IMR-90 (cell line): ENCODE measurements around the gene MINDY2. TPM values are rescaled to one million over a fixed set of nuclear protein-coding genes. Genes with fewer than 3 reads are reported as not detected.

Source experiments
- ATAC-seq: fragments of 200-7000 bp; cut with Tn5 transposase; 2 replicates; pipeline ENCODE4 v1.9.1; 2020; ENCODE audit warnings: low read depth, mild to moderate bottlenecking, moderate library complexity
- BruUV-seq: library from RNA; stranded (reverse); fragments of 400-500 nt; replicated peaks from 2 replicates; lab custom pipeline; 2021; lab: Mats Ljungman, UMichigan
- CTCF ChIA-PET: fragments of 300-600 bp; formaldehyde crosslinking; extraction: SDS; loops from one replicate; lab custom pipeline; 2021; ENCODE audit warnings: antibody characterized with exemption; lab: Yijun Ruan, JAX
- POLR2A ChIA-PET: fragments of 300-600 bp; sonication (Branson Sonifier 250); formaldehyde crosslinking; loops from one replicate; lab custom pipeline; 2022; ENCODE audit warnings: antibody characterized with exemption; ENCODE audit not compliant: unreplicated experiment; lab: Charles Lee
- DNase-seq: peaks from one replicate; pipeline ENCODE4 v3.0.0; 2013
- H2AFZ ChIP-seq: replicated peaks from 2 replicates; pipeline ENCODE3; 2013; ENCODE audit warnings: low read length, mild to moderate bottlenecking; ENCODE audit not compliant: poor library complexity
- H2AK5ac ChIP-seq: 2 replicates; pipeline ENCODE4 v1.6.1; 2013; ENCODE audit warnings: low read depth, low read length, inconsistent platforms
- H2AK9ac ChIP-seq: replicated peaks from 2 replicates; pipeline ENCODE3; 2013; ENCODE audit warnings: mild to moderate bottlenecking, low read depth, low read length, moderate library complexity; ENCODE audit not compliant: poor library complexity
- H2BK120ac ChIP-seq: 2 replicates; pipeline ENCODE4 v1.6.1; 2013; ENCODE audit warnings: low read depth, low read length, inconsistent platforms
- H2BK15ac ChIP-seq: 3 replicates; pipeline ENCODE4 v1.6.1; 2013; ENCODE audit warnings: low read depth, low read length, inconsistent platforms
- H2BK20ac ChIP-seq: 2 replicates; pipeline ENCODE4 v1.6.1; 2013; ENCODE audit warnings: low read depth, mild to moderate bottlenecking, inconsistent platforms, low read length, moderate library complexity
- H2BK5ac ChIP-seq: 2 replicates; pipeline ENCODE4 v1.6.1; 2013; ENCODE audit warnings: mild to moderate bottlenecking, low read depth, low read length, inconsistent platforms; ENCODE audit not compliant: poor library complexity, severe bottlenecking
- H3K14ac ChIP-seq: replicated peaks from 2 replicates; pipeline ENCODE4 v1.6.1; 2013; ENCODE audit warnings: low read depth, low read length, inconsistent platforms
- H3K18ac ChIP-seq: 2 replicates; pipeline ENCODE4 v1.6.1; 2013; ENCODE audit warnings: low read depth, low read length, control low read depth
- H3K23ac ChIP-seq: 2 replicates; pipeline ENCODE4 v1.6.1; 2013; ENCODE audit warnings: low read depth, low read length, inconsistent platforms
- H3K27ac ChIP-seq: 2 replicates; pipeline ENCODE4 v1.5.1; 2013; ENCODE audit warnings: mild to moderate bottlenecking, control low read depth, low read length; ENCODE audit not compliant: insufficient read depth
- H3K27me3 ChIP-seq: 2 replicates; pipeline ENCODE4 v1.6.1; 2013; ENCODE audit warnings: low read length; ENCODE audit not compliant: control insufficient read depth, insufficient read depth
- H3K36me3 ChIP-seq: 2 replicates; pipeline ENCODE4 v1.6.1; 2013; ENCODE audit warnings: low read length, mixed read lengths; ENCODE audit not compliant: control insufficient read depth, insufficient read depth
- H3K4ac ChIP-seq: 2 replicates; pipeline ENCODE4 v1.6.1; 2013; ENCODE audit warnings: low read depth, low read length, inconsistent platforms
- H3K4me1 ChIP-seq: 2 replicates; pipeline ENCODE4 v1.6.1; 2013; ENCODE audit warnings: low read length, mixed read lengths; ENCODE audit not compliant: control insufficient read depth, insufficient read depth
- H3K4me2 ChIP-seq: 2 replicates; pipeline ENCODE4 v1.6.1; 2013; ENCODE audit warnings: low read depth, mild to moderate bottlenecking, control low read depth, low read length, moderate library complexity
- H3K4me3 ChIP-seq: 2 replicates; pipeline ENCODE4 v1.5.1; 2013; ENCODE audit warnings: low read depth, mild to moderate bottlenecking, control low read depth, low read length, moderate library complexity; ENCODE audit not compliant: insufficient read depth
- H3K56ac ChIP-seq: 2 replicates; pipeline ENCODE4 v1.6.1; 2013; ENCODE audit warnings: low read length, inconsistent platforms; ENCODE audit not compliant: insufficient read depth; ENCODE audit errors: extremely low read depth
- H3K79me1 ChIP-seq, 2 experiments: 2 replicates each; pipeline ENCODE4 v1.6.1; 2013; ENCODE audit warnings: low read length in 2 of 2, inconsistent platforms in 1 of 2, low read depth in 1 of 2
- H3K9ac ChIP-seq: 2 replicates; pipeline ENCODE4 v1.6.1; 2013; ENCODE audit warnings: low read depth, low read length, control low read depth
- H3K9me1 ChIP-seq: 2 replicates; pipeline ENCODE4 v1.6.1; 2013; ENCODE audit warnings: low read length, inconsistent platforms; ENCODE audit not compliant: insufficient read depth
- H3K9me3 ChIP-seq: 2 replicates; pipeline ENCODE4 v1.6.1; 2013; ENCODE audit warnings: low read length; ENCODE audit not compliant: control insufficient read depth, insufficient read depth
- H4K20me1 ChIP-seq: 2 replicates; pipeline ENCODE4 v1.6.1; 2013; ENCODE audit warnings: low read length, inconsistent platforms; ENCODE audit not compliant: insufficient read depth
- H4K5ac ChIP-seq: 2 replicates; pipeline ENCODE4 v1.6.1; 2013; ENCODE audit warnings: mild to moderate bottlenecking, low read depth, low read length, control low read depth
- H4K8ac ChIP-seq, 2 experiments: 2 replicates each; pipeline ENCODE4 v1.6.1; 2013; ENCODE audit warnings: low read depth in 2 of 2, low read length in 2 of 2, control low read depth in 1 of 2, inconsistent platforms in 1 of 2
- H4K91ac ChIP-seq: 2 replicates; pipeline ENCODE4 v1.6.1; 2013; ENCODE audit warnings: low read depth, low read length, inconsistent platforms; ENCODE audit not compliant: insufficient read depth
- NFE2L2 ChIP-seq: fragments of 150-350 bp; IDR thresholded peaks from 2 replicates; pipeline ENCODE4 v1.6.1; 2016; ENCODE audit warnings: low read depth, mild to moderate bottlenecking, low read length
- RAD21 ChIP-seq: IDR thresholded peaks from 2 replicates; pipeline ENCODE4 v1.6.1; 2012; ENCODE audit warnings: low read length, improper control_type of control experiment
- WGBS, 2 experiments: methylation state at CpG; one replicate each; pipeline versions ENCODE4 v1.1.5 to v1.1.7; 2013; ENCODE audit warnings: missing lambda C conversion rate in 2 of 2; ENCODE audit not compliant: insufficient read length in 1 of 2; ENCODE audit errors: extremely low coverage in 2 of 2; 5-methylcytosine and 5-hydroxymethylcytosine counted together
- dilution Hi-C: fragments of 300-500 bp; cut with HindIII; formaldehyde crosslinking; loops from one replicate; pipeline ENCODE4 v1.14.3; 2018; ENCODE audit warnings: low sequenced_read_pairs; ENCODE audit not compliant: unreplicated experiment
- in situ Hi-C: fragments of 300-500 bp; cut with MboI; formaldehyde crosslinking; loops from 3 replicates; pipeline ENCODE4 v1.14.3; 2019; ENCODE audit warnings: low sequenced_read_pairs, inconsistent platforms, mixed read lengths
- intact Hi-C: fragments of 100-400 bp; cut with micrococcal nuclease; formaldehyde crosslinking; loops from 2 replicates; pipeline ENCODE4 v1.10.0; 2022
- polyA plus RNA-seq, 3 experiments: library from polyadenylated mRNA; depleted of rRNA; stranded (reverse); fragments of >200 nt; gene quantifications; 2 replicates each; pipeline ENCODE4 v1.2.3, GENCODE V29; 2012; ENCODE audit warnings: low replicate concordance in 1 of 3
- total RNA-seq: library from RNA; depleted of rRNA; stranded (reverse); fragments of >200 nt; gene quantifications from 2 replicates; pipeline ENCODE4 v1.2.3, GENCODE V29; 2012

Gene MINDY2
- total and polyA plus RNA-seq, 2 of the 4 experiments (the other 2 are of a cell fraction): 4.0 to 9.3 TPM

DNA sequence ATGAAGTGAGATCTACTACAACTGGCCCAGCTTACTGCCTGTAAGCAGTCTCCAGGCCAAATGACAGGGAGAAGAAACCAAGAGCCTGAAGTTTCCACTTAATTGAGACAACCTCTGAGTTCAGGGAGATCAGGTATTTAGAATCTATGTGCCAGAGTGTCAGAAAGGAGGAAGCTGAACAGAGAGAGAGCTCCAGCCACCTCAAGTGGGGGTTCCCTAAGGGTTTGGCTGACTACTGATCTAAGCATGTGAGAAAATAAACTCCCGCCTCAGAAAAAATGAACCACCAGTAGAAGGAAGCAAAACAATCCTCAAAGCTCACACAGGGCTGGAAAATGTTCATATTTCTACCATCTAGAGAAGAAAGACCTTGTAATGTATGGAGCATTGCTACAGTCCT is 46.6 kb upstream of the MINDY2 start:
- peak overlapping the region; percentile 7; the same call in 1 of the 2 replicates for H2BK120ac ChIP-seq
- peak overlapping the region; percentile 35; the same call in 1 of the 2 replicates for H3K4ac ChIP-seq
- ATAC-seq: peak; percentile 89
- H3K9ac ChIP-seq: no peak overlapping the region
- CTCF ChIA-PET: no interaction called here
- peak; percentile 79 for DNase-seq
- TF ChIP-seq RAD21: 0 out of 2 replicates have a peak, but pooled peaks have one; percentile 7
- TF ChIP-seq NFE2L2: no peak
- in situ Hi-C loops (no loop called here), intact Hi-C loops (no loop called here), dilution Hi-C loops (no loop called here)
- peaks cover 15% of the 10 kb centered on the region for H3K4me1 ChIP-seq
- BruUV-seq: no TSS peak
- H3K9me3 ChIP-seq: no peaks in the 10 kb centered on the region
- peak overlapping the region; percentile 53; the same call in 1 of the 2 replicates for H3K18ac ChIP-seq
- H3K4me3 ChIP-seq: no peak overlapping the region
- peak overlapping the region; percentile 38; the same call in 1 of the 2 replicates for H2AK5ac ChIP-seq
- H3K23ac ChIP-seq: no peak overlapping the region
- H2AK9ac ChIP-seq: no peak overlapping the region
- H2BK15ac ChIP-seq: no peak overlapping the region
- no peak overlapping the region for H4K91ac ChIP-seq
- peak overlapping the region; percentile 58 for H3K4me2 ChIP-seq
- H3K14ac ChIP-seq: no peak overlapping the region
- H2AFZ ChIP-seq: no peak overlapping the region
- peaks cover 14% of the 10 kb centered on the region for H3K9me1 ChIP-seq
- H3K56ac ChIP-seq: peak overlapping the region; percentile 7; the same call in 1 of the 2 replicates
- peak overlapping the region; percentile 73 for H2BK5ac ChIP-seq
- H3K36me3 ChIP-seq: no peaks in the 10 kb centered on the region
- POLR2A ChIA-PET: no interaction called here
- H4K5ac ChIP-seq: no peak overlapping the region; the same call in 1 of the 2 replicates
- peaks cover 8 to 80% of the 10 kb centered on the region in 2 experiments for H3K79me1 ChIP-seq
- H2BK20ac ChIP-seq: no peak overlapping the region
- H3K27me3 ChIP-seq: no peaks in the 10 kb centered on the region
- peak overlapping the region; percentile 72 for H3K27ac ChIP-seq
- H4K20me1 ChIP-seq: peaks cover 77% of the 10 kb centered on the region
- no peak overlapping the region for H4K8ac ChIP-seq
- no CpG with 5 or more reads among the region's 1 CpG for WGBS, 2 experiments
